T47D (cell line): Measurements from ENCODE around the gene VAV3.

Source experiments
- DNase-seq, 2 experiments: peaks; one replicate each; pipeline versions ENCODE4 v3.0.0 to v3.0.0-alpha.2; 2011 to 2012; ENCODE audit warnings: low read depth in 1 of 2, low spot score in 1 of 2
- JUND ChIP-seq: IDR thresholded peaks from 2 replicates; pipeline ENCODE4 v1.6.1; 2012; ENCODE audit warnings: low read depth
- in situ Hi-C: cut with HindIII; loops from 2 replicates; pipeline ENCODE4 v1.10.0; 2016; ENCODE audit warnings: low sequenced_read_pairs, low pct_unique_long_range_greater_than_20kb

Gene VAV3

GRCh38 chr1:107529511-107530149, 435.4 kb downstream of the VAV3 start:
- peak; percentile 34 to 72 for DNase-seq
- in situ Hi-C loops: no loop called here

GRCh38 chr1:107526524-107527198, 438.3 kb downstream of the VAV3 start:
- no peak for TF ChIP-seq JUND
- in situ Hi-C loops: no loop called here

More at GRCh38 chr1:107529511-107530149, 435.4 kb downstream of the VAV3 start:
- no peak for TF ChIP-seq JUND

GRCh38 chr1:107525961-107526360, 439.0 kb downstream of the VAV3 start:
- in situ Hi-C loops: no loop called here
- no peak for DNase-seq
- TF ChIP-seq JUND: no peak

More at GRCh38 chr1:107526524-107527198, 438.3 kb downstream of the VAV3 start:
- DNase-seq: no peak

GRCh38 chr1:107525145-107525544, 439.8 kb downstream of the VAV3 start:
- no peak for TF ChIP-seq JUND
- in situ Hi-C loops: no loop called here
- DNase-seq: no peak

- no peak for DNase-seq
- in situ Hi-C loops: no loop called here
- TF ChIP-seq JUND: no peak
These were observed 440.7 kb downstream of the VAV3 start for GRCh38 chr1:107524301-107524700.

- no peak for TF ChIP-seq JUND
- in situ Hi-C loops: no loop called here
- peak; percentile 13 to 56 for DNase-seq
These were observed 441.2 kb downstream of the VAV3 start for GRCh38 chr1:107523736-107524135.

- DNase-seq: no peak
- TF ChIP-seq JUND: no peak
- in situ Hi-C loops: no loop called here
These were observed 441.9 kb downstream of the VAV3 start for GRCh38 chr1:107523061-107523460.
